ENCODE measurements around the gene KCNA2.
A peak's percentile ranks its signal among the peaks of the same experiment; 100 is the strongest.

GRCh38 chr1:110548381-110548780 lies 57.8 kb downstream of the KCNA2 start:
- peak; percentile 44 to 74 (median 45) for TF ChIP-seq CTCF (optimal IDR thresholded peaks at IDR 0.05 in 1 of 3, IDR thresholded peaks at IDR 0.05 in 1 of 3, conservative IDR thresholded peaks at IDR 0.05 in 1 of 3; ENCODE audit: extremely low read depth in 1 of 3, insufficient read depth in 2 of 3, low read length in 3 of 3)
- TF ChIP-seq EZH2 (IDR thresholded peaks at IDR 0.05; ENCODE audit: low read length) = no peak

Measured in keratinocyte (primary cell).